GM12872 (cell line): ENCODE measurements around the gene GFOD2.

Experiments used
- TF ChIP-seq, protein P1 (sequence below): IDR thresholded peaks from 3 replicates; pipeline ENCODE4 v1.5.1; 2011; ENCODE audit warnings: low read depth, mild to moderate bottlenecking, low read length, moderate library complexity; ENCODE audit not compliant: insufficient read depth

The GFOD2 gene

DNA sequence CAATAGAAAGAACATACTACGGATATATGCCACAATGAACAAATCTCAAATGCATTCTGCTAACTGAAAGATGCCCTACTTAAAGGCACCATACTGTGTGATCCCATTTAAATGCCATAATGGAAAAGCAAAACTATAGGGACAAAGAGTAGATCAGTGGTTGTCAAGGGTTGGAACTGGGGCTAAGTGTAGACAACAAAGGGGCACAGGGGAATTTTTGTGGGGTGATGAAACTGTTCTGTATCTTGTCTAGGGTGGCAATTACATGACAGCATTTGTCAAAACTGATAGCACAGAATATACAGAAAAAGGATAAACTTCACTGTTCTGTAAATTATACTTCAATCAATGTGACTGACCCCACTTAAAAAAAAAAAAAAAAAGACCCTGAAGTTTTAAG, 17.7 kb downstream of the GFOD2 start:
- TF ChIP-seq, protein P1, sequence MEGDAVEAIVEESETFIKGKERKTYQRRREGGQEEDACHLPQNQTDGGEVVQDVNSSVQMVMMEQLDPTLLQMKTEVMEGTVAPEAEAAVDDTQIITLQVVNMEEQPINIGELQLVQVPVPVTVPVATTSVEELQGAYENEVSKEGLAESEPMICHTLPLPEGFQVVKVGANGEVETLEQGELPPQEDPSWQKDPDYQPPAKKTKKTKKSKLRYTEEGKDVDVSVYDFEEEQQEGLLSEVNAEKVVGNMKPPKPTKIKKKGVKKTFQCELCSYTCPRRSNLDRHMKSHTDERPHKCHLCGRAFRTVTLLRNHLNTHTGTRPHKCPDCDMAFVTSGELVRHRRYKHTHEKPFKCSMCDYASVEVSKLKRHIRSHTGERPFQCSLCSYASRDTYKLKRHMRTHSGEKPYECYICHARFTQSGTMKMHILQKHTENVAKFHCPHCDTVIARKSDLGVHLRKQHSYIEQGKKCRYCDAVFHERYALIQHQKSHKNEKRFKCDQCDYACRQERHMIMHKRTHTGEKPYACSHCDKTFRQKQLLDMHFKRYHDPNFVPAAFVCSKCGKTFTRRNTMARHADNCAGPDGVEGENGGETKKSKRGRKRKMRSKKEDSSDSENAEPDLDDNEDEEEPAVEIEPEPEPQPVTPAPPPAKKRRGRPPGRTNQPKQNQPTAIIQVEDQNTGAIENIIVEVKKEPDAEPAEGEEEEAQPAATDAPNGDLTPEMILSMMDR: no peak

DNA sequence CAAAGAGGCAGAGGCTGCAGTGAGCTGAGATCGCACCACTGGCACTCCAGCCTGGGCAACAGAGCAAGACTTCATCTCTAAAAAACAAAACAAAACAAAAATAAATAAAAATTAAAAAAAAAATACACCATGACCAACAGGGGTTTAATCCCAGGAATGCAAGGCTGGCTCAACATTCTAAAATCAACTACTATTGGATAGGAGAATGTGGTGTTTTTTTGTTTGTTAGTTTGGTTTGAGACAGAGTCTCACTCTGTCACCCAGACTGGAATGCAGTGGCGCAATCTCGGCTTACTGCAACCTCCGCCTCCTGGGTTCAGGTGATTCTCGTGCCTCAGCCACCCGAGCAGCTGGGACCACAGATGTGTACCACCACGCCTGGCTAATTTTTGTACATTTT, 19.9 kb downstream of the GFOD2 start:
- TF ChIP-seq, protein P1: no peak

DNA sequence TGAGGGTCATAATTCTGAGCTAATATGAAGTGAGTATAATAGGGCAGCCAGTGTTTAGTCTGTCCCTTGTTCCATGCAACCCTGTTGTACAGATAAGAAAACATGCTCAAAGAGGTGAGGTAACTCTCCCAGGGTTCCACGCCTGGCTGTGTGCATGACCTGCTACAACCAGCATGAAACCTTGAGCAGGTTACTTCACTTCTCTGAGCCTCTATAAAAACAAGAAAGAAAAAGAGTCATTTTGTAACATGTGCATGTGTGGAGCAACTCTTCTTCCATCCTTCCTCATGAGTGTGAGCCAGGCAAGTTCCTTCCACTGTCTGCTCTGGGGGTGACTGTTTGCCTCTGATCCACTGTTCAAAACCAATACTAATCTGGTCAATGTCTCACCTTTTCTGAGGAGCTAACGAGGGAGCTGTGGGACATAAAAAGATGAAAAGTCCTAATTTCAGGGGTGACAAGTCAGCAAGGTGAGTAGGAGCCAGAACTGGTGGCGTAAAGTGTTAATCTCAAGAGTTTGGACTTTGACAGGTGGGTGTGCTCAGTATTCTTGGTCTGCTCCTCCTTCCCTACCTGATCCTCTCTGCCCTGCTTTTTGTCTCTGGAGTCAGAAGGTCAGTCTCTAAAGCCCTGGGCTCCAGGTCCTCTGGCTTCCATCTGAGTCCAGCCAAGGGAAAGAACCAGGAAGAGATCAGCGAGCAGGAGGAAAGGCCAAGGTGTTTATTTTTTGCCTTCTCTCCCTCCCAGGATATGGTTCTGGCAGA, 21.5 kb downstream of the GFOD2 start:
- TF ChIP-seq, protein P1: no peak

DNA sequence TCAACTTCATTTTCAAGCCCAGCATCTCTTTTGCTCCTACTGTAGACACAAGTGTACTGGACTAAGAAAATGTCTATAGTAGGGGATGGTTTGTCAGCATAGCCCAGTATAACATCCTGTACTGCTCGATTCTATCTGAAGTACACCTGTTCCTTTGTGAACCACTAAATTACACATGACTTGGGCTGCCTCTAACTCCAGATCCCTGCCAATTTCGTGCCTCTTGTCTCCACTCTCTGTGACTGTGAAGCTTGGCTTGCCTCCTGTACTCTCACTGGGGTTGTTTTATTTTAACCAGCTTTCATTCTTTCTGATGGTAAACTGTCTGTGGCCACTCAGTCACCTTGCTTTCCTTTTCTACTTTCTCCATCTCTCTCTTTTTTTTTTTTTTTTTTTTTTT, 24.5 kb downstream of the GFOD2 start:
- TF ChIP-seq, protein P1: no peak

DNA sequence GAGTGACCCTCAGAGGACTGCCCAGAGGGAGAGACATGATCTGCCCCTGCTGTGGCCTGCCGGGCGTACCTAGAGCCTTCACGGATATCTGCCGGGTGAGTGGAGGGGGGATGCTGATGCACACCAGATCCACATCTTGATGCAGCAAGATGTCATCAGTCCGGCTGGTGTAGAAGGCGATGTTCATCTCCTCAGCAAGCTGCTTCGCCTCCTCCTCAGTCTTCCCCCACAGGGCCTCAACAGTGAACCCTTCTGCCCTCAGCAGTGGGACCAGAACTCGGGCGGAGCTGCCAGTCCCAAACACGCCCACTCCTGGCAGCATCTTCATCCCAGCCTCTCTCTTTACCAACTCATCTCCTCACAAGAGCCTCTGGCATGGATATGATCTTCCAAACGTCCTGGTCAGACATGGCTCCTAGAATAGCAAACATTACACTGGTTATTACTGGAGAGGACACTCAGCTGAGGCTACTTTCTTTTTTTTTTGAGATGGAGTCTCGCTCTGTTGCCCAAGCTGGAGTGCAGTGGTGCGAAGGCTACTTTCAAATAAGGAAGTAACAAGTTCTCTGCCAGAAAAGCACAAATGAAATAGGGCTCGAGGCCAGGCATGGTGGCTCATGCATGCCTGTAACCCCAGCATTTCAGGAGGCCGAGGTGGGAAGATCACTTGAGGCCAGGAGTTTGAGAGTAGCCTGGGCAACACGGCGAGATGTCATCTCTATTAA, 33.6 kb downstream of the GFOD2 start:
- TF ChIP-seq, protein P1: no peak

DNA sequence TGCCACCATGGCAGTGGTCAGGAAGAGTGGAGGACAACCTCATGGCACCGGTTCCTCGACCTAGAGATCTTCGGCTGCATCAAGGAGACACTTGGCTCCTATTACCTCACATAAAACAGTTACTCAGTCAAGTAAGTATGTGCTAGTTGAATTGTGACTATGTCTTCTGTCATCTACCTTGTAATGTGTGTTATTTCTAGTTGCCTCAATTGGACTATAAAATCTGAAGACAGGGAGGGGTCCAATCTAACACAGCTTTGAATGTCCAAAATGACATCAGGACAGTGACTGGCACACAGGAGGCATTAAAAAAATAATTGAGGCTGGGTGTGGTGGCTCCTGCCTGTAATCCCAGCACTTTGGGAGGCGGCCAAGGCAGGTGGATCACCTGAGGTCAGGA, 35.3 kb downstream of the GFOD2 start:
- TF ChIP-seq, protein P1: no peak

DNA sequence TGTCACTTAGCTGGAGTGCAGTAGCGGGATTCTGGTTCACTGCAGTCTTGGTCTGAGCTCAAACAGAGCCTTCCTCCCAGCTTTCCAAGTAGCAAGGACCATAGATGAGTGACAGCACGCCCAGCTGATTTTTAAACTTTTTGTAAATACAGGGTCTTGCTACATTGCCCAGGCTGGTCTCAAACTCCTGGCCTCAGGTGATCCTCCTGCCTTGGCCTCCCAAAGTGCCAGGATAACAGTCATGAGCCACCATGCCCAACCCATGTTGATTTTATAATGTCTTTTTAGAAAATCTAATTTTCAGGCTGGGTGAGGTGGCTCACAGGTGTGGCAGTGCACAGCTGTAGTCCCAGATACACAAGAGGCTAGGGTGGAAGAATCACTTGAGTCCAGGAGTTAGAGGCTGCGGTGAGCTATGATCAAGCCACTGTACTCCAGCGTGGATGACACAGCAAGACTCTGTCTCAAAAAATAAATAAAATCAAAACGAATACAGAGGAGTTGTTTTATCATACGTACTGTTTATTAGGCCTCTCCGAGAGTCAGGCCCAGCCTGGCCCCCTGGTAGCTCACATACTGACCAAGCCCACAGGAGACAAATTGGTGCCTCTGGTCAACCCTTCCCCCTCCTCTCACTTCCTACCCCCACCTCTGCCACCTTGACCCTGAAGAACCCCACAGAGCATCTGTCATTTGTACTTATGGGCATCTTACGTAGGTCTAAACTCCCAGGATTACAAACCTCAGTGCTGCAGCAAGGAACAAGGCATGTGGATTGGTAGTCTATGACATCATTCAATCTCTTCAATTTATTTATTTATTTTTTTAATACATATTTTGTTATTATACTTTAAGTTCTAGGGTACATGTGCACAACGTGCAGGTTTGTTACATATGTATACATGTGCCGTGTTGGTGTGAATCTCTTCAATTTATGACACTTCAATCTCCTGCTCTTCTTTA, 38.9 kb downstream of the GFOD2 start:
- TF ChIP-seq, protein P1: no peak
